Endodermal cell (in vitro differentiated cells): ENCODE results near the gene SSTR1. TPM values are rescaled to one million over a fixed set of nuclear protein-coding genes. Genes with fewer than 3 reads are reported as not detected.
A peak's percentile ranks its signal among the peaks of the same experiment; 100 is the strongest.

ENCODE experiments used
- DNase-seq: peaks from one replicate; pipeline ENCODE4 v3.0.0-alpha.2; 2017
- H3K27ac ChIP-seq: 2 replicates; pipeline ENCODE4 v1.5.1; 2013; ENCODE audit warnings: mild to moderate bottlenecking, low read depth, low read length, moderate library complexity
- H3K27me3 ChIP-seq: 2 replicates; pipeline ENCODE4 v1.6.1; 2013; ENCODE audit warnings: mild to moderate bottlenecking, low read length, moderate library complexity; ENCODE audit not compliant: insufficient read depth, control insufficient read depth, poor library complexity, severe bottlenecking
- H3K36me3 ChIP-seq: 2 replicates; pipeline ENCODE4 v1.7.0; 2013; ENCODE audit warnings: mild to moderate bottlenecking, low read length, moderate library complexity; ENCODE audit not compliant: control insufficient read depth, insufficient read depth
- H3K4me1 ChIP-seq: one replicate; pipeline ENCODE4 v1.7.0; 2013; ENCODE audit warnings: low read length; ENCODE audit not compliant: control insufficient read depth, insufficient read depth
- H3K4me3 ChIP-seq: 2 replicates; pipeline ENCODE4 v1.5.1; 2013; ENCODE audit warnings: mild to moderate bottlenecking, low read length, moderate library complexity
- H3K9ac ChIP-seq: 2 replicates; pipeline ENCODE4 v1.6.1; 2013; ENCODE audit warnings: mild to moderate bottlenecking, low read length, moderate library complexity; ENCODE audit not compliant: poor library complexity, severe bottlenecking; ENCODE audit errors: extremely low read depth
- H3K9me3 ChIP-seq: 2 replicates; pipeline ENCODE4 v1.6.1; 2013; ENCODE audit warnings: mild to moderate bottlenecking, low read length, moderate library complexity; ENCODE audit not compliant: control insufficient read depth
- H3K27ac Mint-ChIP-seq: 2 replicates; pipeline ENCODE4 v1.8.0; 2020; ENCODE audit warnings: mixed read lengths
- H3K27me3 Mint-ChIP-seq: 2 replicates; pipeline ENCODE4 v1.8.0; 2021; ENCODE audit warnings: mild to moderate bottlenecking, mixed read lengths; ENCODE audit not compliant: insufficient read depth
- H3K36me3 Mint-ChIP-seq: 2 replicates; pipeline ENCODE4 v1.8.0; 2020; ENCODE audit warnings: low read depth, mixed read lengths
- H3K4me1 Mint-ChIP-seq: 2 replicates; pipeline ENCODE4 v1.8.0; 2020; ENCODE audit warnings: mixed read lengths
- H3K4me3 Mint-ChIP-seq: 2 replicates; pipeline ENCODE4 v1.8.0; 2020; ENCODE audit warnings: mild to moderate bottlenecking, moderate library complexity, mixed read lengths
- H3K9me3 Mint-ChIP-seq: 2 replicates; pipeline ENCODE4 v1.8.0; 2020; ENCODE audit warnings: mild to moderate bottlenecking, mixed read lengths
- CTCF ChIP-seq: fragments of 200-600 bp; sonication (generic); conservative IDR thresholded peaks from 2 replicates; pipeline ENCODE4 v1.5.0; 2021; ENCODE audit warnings: antibody characterized with exemption, mild to moderate bottlenecking
- WGBS, 2 experiments: methylation state at CpG; one replicate each; pipeline versions ENCODE4 v1.1.5 to v1.1.7; 2013; ENCODE audit warnings: missing lambda C conversion rate in 2 of 2, mixed read lengths in 1 of 2; ENCODE audit not compliant: insufficient coverage in 1 of 2, insufficient read length in 1 of 2; 5-methylcytosine and 5-hydroxymethylcytosine counted together
- total RNA-seq, 2 donors: library from RNA; stranded (reverse); fragmentation: NEBNext Ultra II Directional in 1 of 2; extraction: Animal tissue kit (Norgen Biotek cat#: 25700) in 1 of 2; gene quantifications; 2 replicates in 1 of 2; 3 replicates in 1 of 2; pipeline ENCODE4 v1.2.1, GENCODE V29; 2021

Gene SSTR1
- total RNA-seq, 2 donors from 2014 or later, result 0.69 to 1.2 TPM

- peak overlapping the region; percentile 27 for H3K27ac Mint-ChIP-seq
Observed at GRCh38 chr14:38199076-38199475, 8.6 kb upstream of the SSTR1 start.

GRCh38 chr14:38199739-38200138 is 8.0 kb upstream of the SSTR1 start:
- Mint-ChIP-seq H3K27ac (no peak overlapping the region), H3K27me3 (no peaks in the 10 kb centered on the region), H3K4me1 (peaks cover 29% of the 10 kb centered on the region), H3K9me3 (no peaks in the 10 kb centered on the region), H3K36me3 (peaks cover 20% of the 10 kb centered on the region), H3K4me3 (no peak overlapping the region)
- TF ChIP-seq CTCF, result no peak
- Histone ChIP-seq H3K4me1 (no peaks in the 10 kb centered on the region), H3K4me3 (no peak overlapping the region), H3K9ac (no peak overlapping the region), H3K27me3 (no peaks in the 10 kb centered on the region), H3K36me3 (no peaks in the 10 kb centered on the region), H3K27ac (no peak overlapping the region), H3K9me3 (no peaks in the 10 kb centered on the region)
- no peak for DNase-seq
- WGBS, 2 experiments, result 92 to 100% methylated on average over 1 of the region's 1 CpG

More at GRCh38 chr14:38199076-38199475, 8.6 kb upstream of the SSTR1 start:
- peak; percentile 55 for DNase-seq
- Mint-ChIP-seq H3K27me3 (no peaks in the 10 kb centered on the region), H3K9me3 (no peaks in the 10 kb centered on the region), H3K4me1 (peaks cover 35% of the 10 kb centered on the region), H3K36me3 (peaks cover 26% of the 10 kb centered on the region), H3K4me3 (no peak overlapping the region)
- H3K9ac ChIP-seq, result no peak overlapping the region
- H3K27me3 ChIP-seq, result no peaks in the 10 kb centered on the region
- H3K9me3 ChIP-seq, result no peaks in the 10 kb centered on the region
- WGBS, 2 experiments, result 89 to 90% methylated on average over 6 to 9 of the region's 9 CpGs
- H3K4me3 ChIP-seq, result no peak overlapping the region
- no peaks in the 10 kb centered on the region for H3K4me1 ChIP-seq
- no peak overlapping the region for H3K27ac ChIP-seq
- H3K36me3 ChIP-seq, result no peaks in the 10 kb centered on the region
- no peak for TF ChIP-seq CTCF

- Histone ChIP-seq H3K36me3 (no peaks in the 10 kb centered on the region), H3K9ac (no peak overlapping the region), H3K27me3 (peaks cover 9% of the 10 kb centered on the region), H3K4me3 (no peak overlapping the region), H3K27ac (no peak overlapping the region), H3K9me3 (peaks cover 5% of the 10 kb centered on the region), H3K4me1 (no peaks in the 10 kb centered on the region)
- Mint-ChIP-seq H3K27ac (no peak overlapping the region), H3K36me3 (peaks cover 24% of the 10 kb centered on the region), H3K4me1 (peaks cover 19% of the 10 kb centered on the region), H3K4me3 (no peak overlapping the region), H3K27me3 (peaks cover 12% of the 10 kb centered on the region), H3K9me3 (peaks cover 9% of the 10 kb centered on the region)
- DNase-seq, result peak; percentile 68
- 95 to 100% methylated on average over 1 to 5 of the region's 5 CpGs for WGBS, 2 experiments
- TF ChIP-seq CTCF, result no peak
Observed at GRCh38 chr14:38201137-38201828, 6.4 kb upstream of the SSTR1 start.
